DND-41 (cell line): ENCODE results near the gene RBP2.
"Not testable (repeated sequence)": the region's sequence is repeated elsewhere in the genome, so short reads cannot be mapped to it uniquely, and the experiment has no call there.

ENCODE experiments used
- ATAC-seq: fragments of 200-7000 bp; cut with Tn5 transposase; 3 replicates; pipeline ENCODE4 v1.9.1; 2021; ENCODE audit warnings: low read depth; ENCODE audit not compliant: insufficient read depth
- DNase-seq: peaks from one replicate; pipeline ENCODE4 v3.0.0-alpha.2; 2020
- H2AFZ ChIP-seq: 2 replicates; pipeline ENCODE4 v1.6.0; 2012; ENCODE audit warnings: low read depth, low read length
- H3K27ac ChIP-seq: 2 replicates; pipeline ENCODE4 v1.5.1; 2012; ENCODE audit warnings: low read length, inconsistent platforms
- H3K27me3 ChIP-seq: fragments of 200-600 bp; sonication (generic); 2 replicates; pipeline ENCODE4 v1.6.0; 2012; ENCODE audit warnings: low read length, mild to moderate bottlenecking, inconsistent platforms; ENCODE audit not compliant: insufficient read depth, poor library complexity
- H3K36me3 ChIP-seq: 2 replicates; pipeline ENCODE4 v1.5.1; 2012; ENCODE audit warnings: low read length, inconsistent platforms; ENCODE audit not compliant: insufficient read depth
- H3K4me1 ChIP-seq: 2 replicates; pipeline ENCODE4 v1.5.1; 2012; ENCODE audit warnings: mild to moderate bottlenecking, low read length; ENCODE audit not compliant: insufficient read depth
- H3K4me2 ChIP-seq: 2 replicates; pipeline ENCODE4 v1.6.0; 2012; ENCODE audit warnings: mild to moderate bottlenecking, moderate library complexity, low read length, inconsistent platforms; ENCODE audit not compliant: insufficient read depth
- H3K4me3 ChIP-seq, 2 experiments: fragments of 200-600 bp in 1 of 2; shearing (Covaris generic) in 1 of 2; 2 replicates each; pipeline ENCODE4 v1.5.1; 2012 to 2016; ENCODE audit warnings: inconsistent platforms in 2 of 2, low read length in 2 of 2, mild to moderate bottlenecking in 2 of 2, low read depth in 1 of 2, moderate library complexity in 1 of 2
- H3K79me2 ChIP-seq: 2 replicates; pipeline ENCODE4 v1.6.0; 2012; ENCODE audit warnings: low read length, inconsistent platforms; ENCODE audit not compliant: insufficient read depth
- H3K9ac ChIP-seq: 2 replicates; pipeline ENCODE4 v1.6.0; 2012; ENCODE audit warnings: low read depth, mild to moderate bottlenecking, inconsistent platforms, low read length, moderate library complexity
- H3K9me3 ChIP-seq: 2 replicates; pipeline ENCODE4 v1.5.1; 2012; ENCODE audit warnings: low read length, moderate library complexity, mild to moderate bottlenecking, inconsistent platforms; ENCODE audit not compliant: insufficient read depth, severe bottlenecking
- H4K20me1 ChIP-seq: 2 replicates; pipeline ENCODE4 v1.6.0; 2012; ENCODE audit warnings: low read length; ENCODE audit not compliant: insufficient read depth
- EZH2 ChIP-seq: IDR thresholded peaks from 3 replicates; pipeline ENCODE4 v1.6.1; 2012; ENCODE audit warnings: borderline replicate concordance, low read depth, mild to moderate bottlenecking, moderate library complexity, low read length, inconsistent platforms; ENCODE audit not compliant: severe bottlenecking
- TF ChIP-seq, protein P1 (sequence below): IDR thresholded peaks from 2 replicates; pipeline ENCODE4 v1.5.1; 2012; ENCODE audit warnings: borderline replicate concordance, low read length, moderate library complexity, mild to moderate bottlenecking; ENCODE audit not compliant: poor library complexity, severe bottlenecking; ENCODE audit errors: extremely low read depth

The RBP2 gene

DNA sequence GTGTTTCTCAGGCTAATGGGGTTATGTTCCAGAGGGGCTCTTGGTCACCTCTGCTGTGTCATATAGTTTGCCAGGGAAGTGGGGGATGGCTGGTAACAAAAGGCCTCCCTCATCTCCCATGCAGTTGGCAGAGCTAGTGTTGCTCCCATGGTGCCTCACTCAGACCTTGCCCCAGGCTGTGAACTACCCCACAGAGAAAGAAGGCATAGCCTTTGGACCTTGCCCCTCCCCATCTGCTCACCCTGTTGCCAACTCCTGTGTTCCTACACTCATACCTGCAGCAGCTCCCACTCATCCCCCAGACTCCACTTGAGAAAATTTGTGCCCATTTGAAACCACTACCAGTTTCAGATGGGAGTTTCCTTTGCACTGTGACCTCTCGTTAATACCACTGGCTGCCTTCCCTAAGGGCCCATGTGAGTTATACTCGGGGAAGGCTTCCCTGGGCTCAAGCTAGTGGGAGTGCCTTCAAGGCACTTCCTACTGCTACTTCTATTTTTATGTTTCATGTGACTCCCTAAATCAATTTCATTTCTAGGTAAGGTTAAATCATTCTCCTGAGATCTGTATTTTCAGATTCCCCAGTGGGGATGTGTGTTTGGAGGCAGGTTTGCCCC is 61.6 kb downstream of the RBP2 start:
- Histone ChIP-seq H3K36me3 (no peaks in the 10 kb centered on the region), H3K4me1 (no peaks in the 10 kb centered on the region), H3K4me3 (no peak overlapping the region), H3K27ac (no peak overlapping the region), H3K27me3 (no peaks in the 10 kb centered on the region), H3K9ac (no peak overlapping the region), H3K9me3 (no peaks in the 10 kb centered on the region), H4K20me1 (no peaks in the 10 kb centered on the region), H3K79me2 (no peaks in the 10 kb centered on the region), H2AFZ (no peak overlapping the region), H3K4me2 (no peak overlapping the region)
- TF ChIP-seq, protein P1, sequence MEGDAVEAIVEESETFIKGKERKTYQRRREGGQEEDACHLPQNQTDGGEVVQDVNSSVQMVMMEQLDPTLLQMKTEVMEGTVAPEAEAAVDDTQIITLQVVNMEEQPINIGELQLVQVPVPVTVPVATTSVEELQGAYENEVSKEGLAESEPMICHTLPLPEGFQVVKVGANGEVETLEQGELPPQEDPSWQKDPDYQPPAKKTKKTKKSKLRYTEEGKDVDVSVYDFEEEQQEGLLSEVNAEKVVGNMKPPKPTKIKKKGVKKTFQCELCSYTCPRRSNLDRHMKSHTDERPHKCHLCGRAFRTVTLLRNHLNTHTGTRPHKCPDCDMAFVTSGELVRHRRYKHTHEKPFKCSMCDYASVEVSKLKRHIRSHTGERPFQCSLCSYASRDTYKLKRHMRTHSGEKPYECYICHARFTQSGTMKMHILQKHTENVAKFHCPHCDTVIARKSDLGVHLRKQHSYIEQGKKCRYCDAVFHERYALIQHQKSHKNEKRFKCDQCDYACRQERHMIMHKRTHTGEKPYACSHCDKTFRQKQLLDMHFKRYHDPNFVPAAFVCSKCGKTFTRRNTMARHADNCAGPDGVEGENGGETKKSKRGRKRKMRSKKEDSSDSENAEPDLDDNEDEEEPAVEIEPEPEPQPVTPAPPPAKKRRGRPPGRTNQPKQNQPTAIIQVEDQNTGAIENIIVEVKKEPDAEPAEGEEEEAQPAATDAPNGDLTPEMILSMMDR, result no peak
- TF ChIP-seq EZH2, result no peak
- ATAC-seq (no peak), DNase-seq (no peak)

- not testable (repeated sequence) for H3K9me3 ChIP-seq, H3K4me1 ChIP-seq, H3K79me2 ChIP-seq, H3K27ac ChIP-seq, H3K9ac ChIP-seq, H4K20me1 ChIP-seq, H3K4me3 ChIP-seq, ATAC-seq, H3K27me3 ChIP-seq, H2AFZ ChIP-seq, H3K36me3 ChIP-seq, H3K4me2 ChIP-seq, DNase-seq
These were observed 63.4 kb downstream of the RBP2 start for GRCh38 chr3:139412891-139413290.
